Right lobe of liver (tissue), 4 donors: ENCODE measurements around the gene CLK2.

Experiments
- POLR2A ChIP-seq: fragments of 450-650 bp; IDR thresholded peaks from one replicate; pipeline ENCODE4 v1.6.1; 2017; ENCODE audit warnings: antibody characterized with exemption, mild to moderate bottlenecking
- TF ChIP-seq, protein P1 (sequence below), 4 donors: fragments of 200-600 bp in 3 of 4; fragments of 450-650 bp in 1 of 4; IDR thresholded peaks; one replicate each; pipeline versions ENCODE4 v1.5.1 to v1.8.0; 2016 to 2022; ENCODE audit warnings: antibody characterized with exemption in 4 of 4, mild to moderate bottlenecking in 2 of 4
- donor health status: DM: no; HTN: no; CAD: no.
- donor health status: DM: no; HTN: no; CAD: no.
- donor health status: DM: no; HTN: yes; CAD: no.

GRCh38 chr1:155300024-155300423 is 26.7 kb upstream of the CLK2 start:
- no peak for TF ChIP-seq POLR2A
- TF ChIP-seq, protein P1, sequence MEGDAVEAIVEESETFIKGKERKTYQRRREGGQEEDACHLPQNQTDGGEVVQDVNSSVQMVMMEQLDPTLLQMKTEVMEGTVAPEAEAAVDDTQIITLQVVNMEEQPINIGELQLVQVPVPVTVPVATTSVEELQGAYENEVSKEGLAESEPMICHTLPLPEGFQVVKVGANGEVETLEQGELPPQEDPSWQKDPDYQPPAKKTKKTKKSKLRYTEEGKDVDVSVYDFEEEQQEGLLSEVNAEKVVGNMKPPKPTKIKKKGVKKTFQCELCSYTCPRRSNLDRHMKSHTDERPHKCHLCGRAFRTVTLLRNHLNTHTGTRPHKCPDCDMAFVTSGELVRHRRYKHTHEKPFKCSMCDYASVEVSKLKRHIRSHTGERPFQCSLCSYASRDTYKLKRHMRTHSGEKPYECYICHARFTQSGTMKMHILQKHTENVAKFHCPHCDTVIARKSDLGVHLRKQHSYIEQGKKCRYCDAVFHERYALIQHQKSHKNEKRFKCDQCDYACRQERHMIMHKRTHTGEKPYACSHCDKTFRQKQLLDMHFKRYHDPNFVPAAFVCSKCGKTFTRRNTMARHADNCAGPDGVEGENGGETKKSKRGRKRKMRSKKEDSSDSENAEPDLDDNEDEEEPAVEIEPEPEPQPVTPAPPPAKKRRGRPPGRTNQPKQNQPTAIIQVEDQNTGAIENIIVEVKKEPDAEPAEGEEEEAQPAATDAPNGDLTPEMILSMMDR (IDR thresholded peaks at IDR 0.05), result no peak
